C4-2B (cell line): ENCODE results near the gene NR1H4.

ENCODE experiments used
- CTCF ChIP-seq: fragments of 450-650 bp; conservative IDR thresholded peaks from 2 replicates; pipeline ENCODE4 v1.5.1; 2017; ENCODE audit warnings: mild to moderate bottlenecking
- ZFX ChIP-seq: fragments of 450-650 bp; IDR thresholded peaks from 2 replicates; pipeline ENCODE4 v1.6.1; 2017

GRCh38 chr12:100539202-100539601 is 65.5 kb downstream of the NR1H4 start:
- no peak for TF ChIP-seq CTCF
- no peak for TF ChIP-seq ZFX
